WTC11 (cell line): ENCODE measurements around the gene CNOT6.

ENCODE experiments used
- AR ChIP-seq: fragments of 250-450 bp; sonication (Bioruptor Pico); IDR thresholded peaks from 2 replicates; pipeline ENCODE4 v1.9.0; 2021; ENCODE audit warnings: mild to moderate bottlenecking
- ATF2 ChIP-seq: sonication (generic); formaldehyde crosslinking; IDR thresholded peaks from 2 replicates; pipeline ENCODE4 v1.8.1; 2022; ENCODE audit warnings: low read depth, missing genetic modification reagents, borderline replicate concordance
- ATF6 ChIP-seq: sonication (generic); formaldehyde crosslinking; IDR thresholded peaks from 2 replicates; pipeline ENCODE4 v1.8.1; 2023; ENCODE audit warnings: mild to moderate bottlenecking, missing genetic modification reagents
- CTCF ChIP-seq: fragments of 200-600 bp; IDR thresholded peaks from 2 replicates; pipeline ENCODE4 v1.8.0; 2022; ENCODE audit warnings: antibody characterized with exemption
- GABPB1 ChIP-seq: sonication (generic); formaldehyde crosslinking; IDR thresholded peaks from 2 replicates; pipeline ENCODE4 v1.8.1; 2023; ENCODE audit warnings: mild to moderate bottlenecking, missing genetic modification reagents
- HMGXB4 ChIP-seq: sonication (generic); formaldehyde crosslinking; IDR thresholded peaks from 2 replicates; pipeline ENCODE4 v1.8.1; 2023; ENCODE audit warnings: mild to moderate bottlenecking, moderate library complexity, missing genetic modification reagents
- JUN ChIP-seq: sonication (generic); formaldehyde crosslinking; IDR thresholded peaks from 2 replicates; pipeline ENCODE4 v1.8.0; 2023; ENCODE audit warnings: mild to moderate bottlenecking, missing genetic modification reagents
- KAT7 ChIP-seq: sonication (generic); formaldehyde crosslinking; IDR thresholded peaks from 2 replicates; pipeline ENCODE4 v1.8.1; 2023; ENCODE audit warnings: missing genetic modification reagents, mild to moderate bottlenecking, borderline replicate concordance
- MAX ChIP-seq: sonication (generic); formaldehyde crosslinking; IDR thresholded peaks from 2 replicates; pipeline ENCODE4 v1.8.0; 2022; ENCODE audit warnings: mild to moderate bottlenecking, missing genetic modification reagents
- PREB ChIP-seq: sonication (generic); formaldehyde crosslinking; IDR thresholded peaks from 2 replicates; pipeline ENCODE4 v1.8.1; 2022; ENCODE audit warnings: mild to moderate bottlenecking, missing genetic modification reagents, moderate library complexity, borderline replicate concordance
- PRRX2 ChIP-seq: fragments of 250-450 bp; sonication (Bioruptor Pico); IDR thresholded peaks from 2 replicates; pipeline ENCODE4 v1.8.0; 2021; ENCODE audit warnings: mild to moderate bottlenecking
- ZNF138 ChIP-seq: sonication (generic); formaldehyde crosslinking; conservative IDR thresholded peaks from 2 replicates; pipeline ENCODE4 v1.8.1; 2022; ENCODE audit warnings: mild to moderate bottlenecking, moderate library complexity, missing genetic modification reagents
- ZSCAN18 ChIP-seq: fragments of 250-450 bp; sonication (Bioruptor Pico); IDR thresholded peaks from 2 replicates; pipeline ENCODE4 v2.1.2; 2022; ENCODE audit warnings: mild to moderate bottlenecking, moderate library complexity

GRCh38 chr5:180618487-180618828 is 124.3 kb downstream of the CNOT6 start:
- TF ChIP-seq ZSCAN18 (CRISPR knock-in tag) = no peak
- TF ChIP-seq HMGXB4 (CRISPR knock-in tag) = no peak
- TF ChIP-seq CTCF = no peak
- TF ChIP-seq PREB (CRISPR knock-in tag) = no peak
- no peak for TF ChIP-seq GABPB1 (CRISPR knock-in tag)
- TF ChIP-seq ATF2 (CRISPR knock-in tag) = no peak
- TF ChIP-seq PRRX2 (CRISPR knock-in tag) = no peak
- no peak for TF ChIP-seq JUN (CRISPR knock-in tag)
- no peak for TF ChIP-seq MAX (CRISPR knock-in tag)
- TF ChIP-seq KAT7 (CRISPR knock-in tag) = no peak
- no peak for TF ChIP-seq ATF6 (CRISPR knock-in tag)
- no peak for TF ChIP-seq AR (CRISPR knock-in tag)
- no peak for TF ChIP-seq ZNF138 (CRISPR knock-in tag)
